ENCODE data around the gene CCDC148.

Gene CCDC148

DNA sequence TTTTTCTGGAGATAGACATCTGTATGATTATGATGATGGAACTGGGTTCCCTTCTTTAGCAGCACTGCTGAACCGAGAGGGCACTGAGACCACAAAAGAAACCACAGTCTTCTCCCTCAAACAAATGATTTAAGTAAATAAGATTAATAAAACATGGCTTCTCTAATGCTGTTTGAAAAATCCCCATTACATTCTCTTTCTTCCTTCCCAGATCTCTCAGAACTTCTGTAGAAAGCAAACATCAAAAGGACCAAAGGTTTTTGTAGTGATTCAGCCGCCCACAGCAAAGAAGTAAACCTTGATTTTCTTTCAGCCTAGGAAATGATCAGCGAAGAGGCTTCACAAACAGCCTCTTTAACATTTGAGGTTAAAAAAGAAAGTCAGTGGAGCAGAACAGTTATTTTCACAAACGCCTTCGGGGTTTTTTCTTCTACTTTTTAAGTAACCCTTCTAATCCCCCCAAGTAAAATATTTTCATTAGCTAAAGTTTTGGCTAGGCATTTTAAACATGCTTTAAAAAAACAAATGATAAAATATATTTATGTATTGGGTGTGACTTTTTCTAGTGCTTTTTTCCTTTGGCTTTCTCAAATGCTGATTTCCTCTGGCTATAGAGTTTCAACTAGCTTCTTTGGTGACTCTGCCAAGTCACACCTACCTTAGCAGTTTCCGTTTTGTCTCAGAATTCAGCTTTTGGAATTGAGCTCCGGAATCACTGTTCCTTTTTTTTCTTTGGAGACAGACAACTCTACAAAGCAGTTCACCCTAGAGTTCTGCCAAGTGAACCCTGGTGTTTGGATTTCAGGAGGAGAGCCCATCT is 265.3 kb downstream of the CCDC148 start:
- no peak overlapping the region for H2AFZ ChIP-seq (ENCODE audit: low read length)
- no peaks in the 10 kb centered on the region for H4K20me1 ChIP-seq (ENCODE audit: insufficient read depth, low read length)
- no peaks in the 10 kb centered on the region for H3K9me3 ChIP-seq (ENCODE audit: low read length)
- no peak overlapping the region for H3K27ac ChIP-seq (ENCODE audit: low read depth, low read length, poor library complexity, severe bottlenecking)
- no peaks in the 10 kb centered on the region for H3K4me1 ChIP-seq (ENCODE audit: insufficient read depth, low read length, severe bottlenecking)
- no peaks in the 10 kb centered on the region for H3F3A ChIP-seq (ENCODE audit: insufficient read depth, low read length)
- no peak overlapping the region for H3K9ac ChIP-seq (ENCODE audit: low read length)
- H3K4me3 ChIP-seq (ENCODE audit: low read depth, low read length, poor library complexity, severe bottlenecking): no peak overlapping the region
- H3K4me2 ChIP-seq (ENCODE audit: low read length): no peak overlapping the region
- no peaks in the 10 kb centered on the region for H3K27me3 ChIP-seq (ENCODE audit: insufficient read depth, low read length)
- H3K79me2 ChIP-seq (ENCODE audit: insufficient read depth, low read length): no peaks in the 10 kb centered on the region
- H3K36me3 ChIP-seq (ENCODE audit: insufficient read depth, low read length): no peaks in the 10 kb centered on the region
- no peaks in the 10 kb centered on the region for H3K9me2 ChIP-seq (ENCODE audit: low read depth, low read length)
- TF ChIP-seq CTCF (IDR thresholded peaks at IDR 0.05; ENCODE audit: low read length) (no peak), EZH2 (IDR thresholded peaks at IDR 0.05; ENCODE audit: borderline replicate concordance, low read length) (no peak)

DNA sequence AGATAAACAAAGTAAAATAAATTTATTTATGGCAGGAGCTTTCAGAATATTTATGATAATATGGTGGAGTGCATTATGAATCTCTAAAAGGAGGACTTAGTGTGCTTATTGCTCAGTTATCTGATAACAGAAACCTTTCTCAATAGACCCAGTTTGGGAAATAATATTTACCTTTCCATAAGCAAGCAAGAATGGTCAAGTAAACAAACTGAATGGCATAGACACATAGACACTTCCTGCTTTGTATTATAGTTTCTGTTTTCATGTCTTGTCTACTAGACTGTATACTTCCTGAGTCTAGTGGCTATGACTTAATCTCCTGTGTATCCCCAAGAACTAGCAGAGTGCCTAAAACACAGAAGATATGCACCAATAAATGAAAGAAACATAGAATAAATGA is 267.0 kb downstream of the CCDC148 start:
- Histone ChIP-seq H3K9ac (ENCODE audit: low read length) (no peak overlapping the region), H3K4me1 (ENCODE audit: insufficient read depth, low read length, severe bottlenecking) (no peaks in the 10 kb centered on the region), H2AFZ (ENCODE audit: low read length) (no peak overlapping the region), H3F3A (ENCODE audit: insufficient read depth, low read length) (no peaks in the 10 kb centered on the region), H3K9me2 (ENCODE audit: low read depth, low read length) (no peaks in the 10 kb centered on the region), H3K4me3 (ENCODE audit: low read depth, low read length, poor library complexity, severe bottlenecking) (no peak overlapping the region), H3K9me3 (ENCODE audit: low read length) (no peaks in the 10 kb centered on the region), H3K4me2 (ENCODE audit: low read length) (no peak overlapping the region), H3K27me3 (ENCODE audit: insufficient read depth, low read length) (no peaks in the 10 kb centered on the region), H3K36me3 (ENCODE audit: insufficient read depth, low read length) (no peaks in the 10 kb centered on the region), H3K79me2 (ENCODE audit: insufficient read depth, low read length) (no peaks in the 10 kb centered on the region), H3K27ac (ENCODE audit: low read depth, low read length, poor library complexity, severe bottlenecking) (no peak overlapping the region), H4K20me1 (ENCODE audit: insufficient read depth, low read length) (no peaks in the 10 kb centered on the region)
- TF ChIP-seq EZH2 (IDR thresholded peaks at IDR 0.05; ENCODE audit: borderline replicate concordance, low read length) (no peak), CTCF (IDR thresholded peaks at IDR 0.05; ENCODE audit: low read length) (no peak)

- Histone ChIP-seq H3K9me3 (ENCODE audit: low read length) (no peaks in the 10 kb centered on the region), H3K36me3 (ENCODE audit: insufficient read depth, low read length) (no peaks in the 10 kb centered on the region), H3K4me2 (ENCODE audit: low read length) (no peak overlapping the region), H3K4me3 (ENCODE audit: low read depth, low read length, poor library complexity, severe bottlenecking) (no peak overlapping the region), H4K20me1 (ENCODE audit: insufficient read depth, low read length) (no peaks in the 10 kb centered on the region), H3K27me3 (ENCODE audit: insufficient read depth, low read length) (no peaks in the 10 kb centered on the region), H3K9me2 (ENCODE audit: low read depth, low read length) (no peaks in the 10 kb centered on the region), H3K9ac (ENCODE audit: low read length) (no peak overlapping the region), H3K27ac (ENCODE audit: low read depth, low read length, poor library complexity, severe bottlenecking) (no peak overlapping the region), H2AFZ (ENCODE audit: low read length) (no peak overlapping the region), H3F3A (ENCODE audit: insufficient read depth, low read length) (no peaks in the 10 kb centered on the region), H3K79me2 (ENCODE audit: insufficient read depth, low read length) (no peaks in the 10 kb centered on the region), H3K4me1 (ENCODE audit: insufficient read depth, low read length, severe bottlenecking) (no peaks in the 10 kb centered on the region)
- TF ChIP-seq EZH2 (IDR thresholded peaks at IDR 0.05; ENCODE audit: borderline replicate concordance, low read length) (no peak), CTCF (IDR thresholded peaks at IDR 0.05; ENCODE audit: low read length) (no peak)
These were observed 268.6 kb downstream of the CCDC148 start for GRCh38 chr2:158187908-158188307.
